Testis (tissue), 2 donors: ENCODE measurements around the gene PBX2.

Source experiments
- POLR2A ChIP-seq: fragments of 450-650 bp; IDR thresholded peaks from one replicate; pipeline ENCODE4 v1.6.1; 2017; ENCODE audit warnings: antibody characterized with exemption, mild to moderate bottlenecking, moderate library complexity
- TF ChIP-seq, protein P1 (sequence below), 3 experiments: fragments of 450-650 bp in 2 of 3; fragments of 200-600 bp in 1 of 3; sonication (generic) in 1 of 3; IDR thresholded peaks; one replicate each; pipeline ENCODE4 v1.5.1; 2016 to 2019; ENCODE audit warnings: antibody characterized with exemption in 3 of 3, mild to moderate bottlenecking in 2 of 3, moderate library complexity in 1 of 3

DNA sequence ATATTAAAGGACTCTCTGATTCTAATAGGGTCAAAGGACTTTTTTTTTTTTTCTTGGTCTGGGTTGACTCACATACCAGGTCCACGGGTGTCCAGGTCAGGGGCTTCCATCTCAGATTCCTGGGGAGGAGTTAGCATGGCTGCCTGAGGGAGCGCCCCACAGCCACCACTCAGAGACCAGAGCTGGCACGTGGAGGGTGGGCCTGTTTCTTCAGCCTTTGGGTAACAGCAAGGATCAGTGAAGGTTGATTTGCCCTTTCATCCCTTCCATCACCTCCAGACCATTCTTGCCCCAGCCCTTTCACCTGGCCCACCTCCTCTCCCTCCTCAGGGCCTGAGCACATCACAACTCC, 8.3 kb upstream of the PBX2 start:
- TF ChIP-seq, protein P1, sequence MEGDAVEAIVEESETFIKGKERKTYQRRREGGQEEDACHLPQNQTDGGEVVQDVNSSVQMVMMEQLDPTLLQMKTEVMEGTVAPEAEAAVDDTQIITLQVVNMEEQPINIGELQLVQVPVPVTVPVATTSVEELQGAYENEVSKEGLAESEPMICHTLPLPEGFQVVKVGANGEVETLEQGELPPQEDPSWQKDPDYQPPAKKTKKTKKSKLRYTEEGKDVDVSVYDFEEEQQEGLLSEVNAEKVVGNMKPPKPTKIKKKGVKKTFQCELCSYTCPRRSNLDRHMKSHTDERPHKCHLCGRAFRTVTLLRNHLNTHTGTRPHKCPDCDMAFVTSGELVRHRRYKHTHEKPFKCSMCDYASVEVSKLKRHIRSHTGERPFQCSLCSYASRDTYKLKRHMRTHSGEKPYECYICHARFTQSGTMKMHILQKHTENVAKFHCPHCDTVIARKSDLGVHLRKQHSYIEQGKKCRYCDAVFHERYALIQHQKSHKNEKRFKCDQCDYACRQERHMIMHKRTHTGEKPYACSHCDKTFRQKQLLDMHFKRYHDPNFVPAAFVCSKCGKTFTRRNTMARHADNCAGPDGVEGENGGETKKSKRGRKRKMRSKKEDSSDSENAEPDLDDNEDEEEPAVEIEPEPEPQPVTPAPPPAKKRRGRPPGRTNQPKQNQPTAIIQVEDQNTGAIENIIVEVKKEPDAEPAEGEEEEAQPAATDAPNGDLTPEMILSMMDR (IDR thresholded peaks at IDR 0.05): no peak
- TF ChIP-seq POLR2A: no peak
